K562 (cell line): ENCODE results near the gene TRPM8. TPM values are rescaled to one million over a fixed set of nuclear protein-coding genes. Genes with fewer than 3 reads are reported as not detected.

Source experiments
- ATAC-seq: fragments of 200-7000 bp; cut with Tn5 transposase; 3 replicates; pipeline ENCODE4 v1.9.1; 2020; ENCODE audit warnings: moderate library complexity
- BruUV-seq: library from RNA; stranded (reverse); fragments of 400-500 nt; replicated peaks from 2 replicates; lab custom pipeline; 2021; lab: Mats Ljungman, UMichigan
- CTCF ChIA-PET: fragments of 300-600 bp; formaldehyde crosslinking; extraction: SDS; loops from one replicate; lab custom pipeline; 2021; ENCODE audit warnings: low intra/inter-chr PET ratio; lab: Yijun Ruan, JAX
- POLR2A ChIA-PET: fragments of 300-600, 350-650 bp; sonication (Branson Sonifier 250); formaldehyde crosslinking; extraction: SDS; loops from one replicate; lab custom pipeline; 2021; ENCODE audit warnings: antibody characterized with exemption, inconsistent platforms; lab: Yijun Ruan, JAX
- DNase-seq, 4 experiments: peaks; one replicate each; pipeline versions ENCODE4 v3.0.0 to v3.0.0-alpha.2; 2011 to 2018; ENCODE audit warnings: low spot score in 3 of 4, mixed read lengths in 3 of 4; ENCODE audit errors: extremely low read depth in 1 of 4
- FAIRE-seq: peaks from 2 replicates; lab custom pipeline; 2011; peaks lifted over from hg19 to GRCh38; lab: Jason Lieb, UNC
- H2AFZ ChIP-seq: 2 replicates; pipeline ENCODE4 v1.6.0; 2011; ENCODE audit warnings: low read depth, low read length, control low read depth, inconsistent platforms
- H3K27ac ChIP-seq: fragments of 200-600 bp; 3 replicates; pipeline ENCODE4 v1.8.0; 2011; ENCODE audit warnings: low read depth, mild to moderate bottlenecking, control low read depth, inconsistent platforms, low read length, moderate library complexity, mixed read lengths; ENCODE audit errors: extremely low read depth
- H3K27me3 ChIP-seq, 2 experiments: fragments of 300-600 bp in 1 of 2; 2 replicates in 1 of 2; 3 replicates in 1 of 2; pipeline versions ENCODE4 v1.6.0 to v1.8.0; 2011; ENCODE audit warnings: inconsistent platforms in 2 of 2, low read length in 2 of 2, mild to moderate bottlenecking in 1 of 2, mixed read lengths in 1 of 2, moderate library complexity in 1 of 2; ENCODE audit not compliant: control insufficient read depth in 2 of 2, insufficient read depth in 2 of 2
- H3K36me3 ChIP-seq: fragments of 300-600 bp; 3 replicates; pipeline ENCODE4 v1.8.0; 2011; ENCODE audit warnings: mild to moderate bottlenecking, low read length, inconsistent platforms; ENCODE audit not compliant: control insufficient read depth, insufficient read depth
- H3K4me1 ChIP-seq, 2 experiments: fragments of 200-600 bp in 1 of 2; replicated peaks in 1 of 2; 2 replicates in 1 of 2; 3 replicates in 1 of 2; pipeline versions ENCODE4 v1.5.1 to v1.8.0; 2011; ENCODE audit warnings: inconsistent platforms in 2 of 2, low read length in 2 of 2, mild to moderate bottlenecking in 1 of 2, mixed read lengths in 1 of 2, moderate library complexity in 1 of 2; ENCODE audit not compliant: control insufficient read depth in 2 of 2, insufficient read depth in 2 of 2
- H3K4me2 ChIP-seq: 2 replicates; pipeline ENCODE4 v1.6.1; 2011; ENCODE audit warnings: low read length, control low read depth, inconsistent platforms, mixed read lengths; ENCODE audit not compliant: insufficient read depth
- H3K4me3 ChIP-seq: fragments of 200-600 bp; sonication (generic), shearing (Covaris generic); 2 replicates; pipeline ENCODE4 v1.5.1; 2016; ENCODE audit warnings: control low read depth, inconsistent platforms
- H3K79me2 ChIP-seq: fragments of 200-600 bp; 3 replicates; pipeline ENCODE4 v1.8.0; 2011; ENCODE audit warnings: low read length, inconsistent platforms; ENCODE audit not compliant: control insufficient read depth, insufficient read depth
- H3K9ac ChIP-seq, 2 experiments: 2 replicates each; pipeline versions ENCODE4 v1.6.0 to v1.6.1; 2011; ENCODE audit warnings: low read depth in 2 of 2, low read length in 2 of 2, control low read depth in 1 of 2, inconsistent platforms in 1 of 2, mild to moderate bottlenecking in 1 of 2, mixed read lengths in 1 of 2; ENCODE audit not compliant: insufficient read depth in 1 of 2
- H3K9me1 ChIP-seq: one replicate; pipeline ENCODE4 v1.6.0; 2011; ENCODE audit warnings: inconsistent platforms, mild to moderate bottlenecking, low read length, moderate library complexity; ENCODE audit not compliant: control insufficient read depth, insufficient read depth
- H3K9me3 ChIP-seq: replicated peaks from 2 replicates; pipeline ENCODE4 v1.5.1; 2011; ENCODE audit warnings: low read depth, low read length, inconsistent platforms; ENCODE audit not compliant: control insufficient read depth, insufficient read depth
- H4K20me1 ChIP-seq: replicated peaks from 2 replicates; pipeline ENCODE4 v1.6.1; 2011; ENCODE audit warnings: low read length, inconsistent platforms, mixed read lengths; ENCODE audit not compliant: control insufficient read depth, insufficient read depth
- ELF1 ChIP-seq: fragments of 200-800 bp; sonication (Bioruptor generic); IDR thresholded peaks from 2 replicates; pipeline ENCODE4 v1.6.1; 2016; ENCODE audit warnings: missing genetic modification characterization, missing compliant biosample characterization
- ERF ChIP-seq: fragments of 450-650 bp; formaldehyde crosslinking; IDR thresholded peaks from 2 replicates; pipeline ENCODE4 v1.4.0; 2020; ENCODE audit warnings: mild to moderate bottlenecking, mixed read lengths
- HBP1 ChIP-seq: fragments of 450-650 bp; formaldehyde crosslinking; IDR thresholded peaks from 2 replicates; pipeline ENCODE4 v1.4.0; 2022; ENCODE audit warnings: missing genetic modification characterization
- KLF16 ChIP-seq: IDR thresholded peaks from 2 replicates; pipeline ENCODE4 v1.6.1; 2016; ENCODE audit warnings: antibody characterized with exemption
- MECOM ChIP-seq: fragments of 250-450 bp; sonication (Bioruptor Pico); IDR thresholded peaks from 2 replicates; pipeline ENCODE4 v1.8.0; 2022; ENCODE audit warnings: inconsistent platforms
- POLR2AphosphoS2 ChIP-seq: IDR thresholded peaks from 2 replicates; pipeline ENCODE4 v1.6.1; 2012; ENCODE audit warnings: low read length, improper control_type of control experiment
- TAF7 ChIP-seq: fragments of 450-650 bp; IDR thresholded peaks from 2 replicates; pipeline ENCODE4 v1.6.1; 2016; ENCODE audit warnings: missing genetic modification characterization, missing compliant biosample characterization
- TSC22D4 ChIP-seq: fragments of 450-650 bp; IDR thresholded peaks from 2 replicates; pipeline ENCODE4 v1.6.1; 2016; ENCODE audit warnings: missing genetic modification characterization, missing biosample characterization, control low read depth
- ZBTB49 ChIP-seq: sonication (generic); formaldehyde crosslinking; IDR thresholded peaks from 2 replicates; pipeline ENCODE4 v1.8.0; 2022; ENCODE audit warnings: missing genetic modification reagents, mild to moderate bottlenecking, borderline replicate concordance
- ZNF668 ChIP-seq: fragments of 250-450 bp; sonication (Bioruptor Pico); IDR thresholded peaks from 2 replicates; pipeline ENCODE4 v1.8.0; 2022; ENCODE audit warnings: mild to moderate bottlenecking, inconsistent platforms
- WGBS: fragments of 100-300 bp; shearing (Covaris generic); methylation state at CpG from one replicate; pipeline ENCODE4 v1.1.6; 2016; ENCODE audit warnings: low coverage, mixed read lengths; ENCODE audit not compliant: insufficient coverage; ENCODE audit errors: missing lambda C conversion rate; 5-methylcytosine and 5-hydroxymethylcytosine counted together
- in situ Hi-C: fragments of 300-500 bp; cut with MboI; formaldehyde crosslinking; loops from 4 replicates; pipeline ENCODE4 v1.15.0; 2018; ENCODE audit warnings: inconsistent platforms, mixed read lengths
- intact Hi-C: fragments of 100-400 bp; cut with micrococcal nuclease; formaldehyde crosslinking; loops from 2 replicates; pipeline ENCODE4 v1.14.2; 2022
- polyA plus RNA-seq, 8 experiments: library from polyadenylated mRNA; depleted of rRNA in 4 of 8; stranded (reverse) in 5 of 8; unstranded in 3 of 8; fragments of >200 nt; fragmentation: Nextera tagmentation in 2 of 8; fragmentation: Illumina TruSeq in 1 of 8; extraction: Ambion mirVana in 2 of 8; extraction: Trizol in 1 of 8; gene quantifications; 2 replicates each; pipeline versions ENCODE4 v1.2.1 to v1.2.3, GENCODE V29; 2011 to 2014; ENCODE audit warnings: inconsistent platforms in 1 of 8, missing spikeins in 1 of 8
- total RNA-seq, 7 experiments: library from RNA; depleted of rRNA in 6 of 7; stranded (reverse); fragments of >200 nt in 6 of 7; fragmentation: Illumina TruSeq in 2 of 7; extraction: Trizol in 2 of 7; gene quantifications; 2 replicates each; pipeline versions ENCODE4 v1.2.1 to v1.2.3, GENCODE V29; 2011 to 2021; ENCODE audit warnings: low replicate concordance in 1 of 7
- TF ChIP-seq, protein P1 (sequence below): sonication (generic); formaldehyde crosslinking; IDR thresholded peaks from 2 replicates; pipeline ENCODE4 v1.8.1; 2022; ENCODE audit warnings: missing genetic modification reagents
- TF ChIP-seq, protein P2 (sequence below): sonication (generic); formaldehyde crosslinking; IDR thresholded peaks from 2 replicates; pipeline ENCODE4 v1.8.1; 2023; ENCODE audit warnings: mild to moderate bottlenecking, missing genetic modification reagents, moderate library complexity
- TF ChIP-seq, protein P3 (sequence below): fragments of 200-400 bp; formaldehyde crosslinking; IDR thresholded peaks from 2 replicates; pipeline ENCODE4 v1.6.1; 2017; ENCODE audit warnings: mild to moderate bottlenecking, low read depth, low read length, moderate library complexity

Gene TRPM8
- total and polyA plus RNA-seq, 9 of the 15 experiments (the other 6 are each of a cell fraction or from before 2014, with no cell fraction given): not detected

DNA sequence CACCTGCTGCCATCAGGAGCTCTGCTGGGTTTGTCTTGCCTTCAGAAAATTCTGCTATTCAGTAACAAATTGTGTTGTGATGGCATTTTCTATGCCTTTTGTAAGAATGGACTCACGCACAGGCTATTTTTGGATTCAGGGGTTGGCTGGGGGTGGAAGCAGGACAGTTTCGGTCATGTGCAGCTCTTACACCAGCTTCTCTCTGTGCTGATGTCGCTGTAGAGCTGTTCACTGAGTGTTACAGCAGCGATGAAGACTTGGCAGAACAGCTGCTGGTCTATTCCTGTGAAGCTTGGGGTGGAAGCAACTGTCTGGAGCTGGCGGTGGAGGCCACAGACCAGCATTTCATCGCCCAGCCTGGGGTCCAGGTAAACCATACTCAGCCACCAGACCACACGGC lies 49.2 kb downstream of the TRPM8 start (continued):
- TF ChIP-seq, protein P1, sequence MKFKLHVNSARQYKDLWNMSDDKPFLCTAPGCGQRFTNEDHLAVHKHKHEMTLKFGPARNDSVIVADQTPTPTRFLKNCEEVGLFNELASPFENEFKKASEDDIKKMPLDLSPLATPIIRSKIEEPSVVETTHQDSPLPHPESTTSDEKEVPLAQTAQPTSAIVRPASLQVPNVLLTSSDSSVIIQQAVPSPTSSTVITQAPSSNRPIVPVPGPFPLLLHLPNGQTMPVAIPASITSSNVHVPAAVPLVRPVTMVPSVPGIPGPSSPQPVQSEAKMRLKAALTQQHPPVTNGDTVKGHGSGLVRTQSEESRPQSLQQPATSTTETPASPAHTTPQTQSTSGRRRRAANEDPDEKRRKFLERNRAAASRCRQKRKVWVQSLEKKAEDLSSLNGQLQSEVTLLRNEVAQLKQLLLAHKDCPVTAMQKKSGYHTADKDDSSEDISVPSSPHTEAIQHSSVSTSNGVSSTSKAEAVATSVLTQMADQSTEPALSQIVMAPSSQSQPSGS (CRISPR knock-in tag): no peak
- TF ChIP-seq TAF7 (no peak), POLR2AphosphoS2 (no peak)
- TF ChIP-seq, all 486 proteins: peak for 0

DNA sequence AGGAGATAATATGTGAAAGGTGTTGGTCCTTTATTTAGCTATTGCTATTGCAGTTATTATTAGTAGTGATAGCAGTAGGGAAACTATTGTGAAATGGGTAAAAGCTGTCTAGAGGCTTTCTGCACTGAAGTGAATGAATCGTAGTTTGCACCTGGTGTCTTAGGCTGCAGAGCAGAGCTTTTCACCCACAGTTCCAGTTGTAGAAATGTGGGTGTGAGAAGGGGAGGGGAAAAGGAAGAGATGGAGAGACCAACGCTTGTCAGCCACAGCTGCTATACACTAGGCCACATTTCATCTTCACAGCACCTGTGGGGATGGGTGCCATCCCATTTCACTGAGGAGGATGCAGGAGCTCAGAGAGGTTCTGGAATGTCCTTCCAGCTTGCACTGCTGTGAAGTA lies 50.0 kb downstream of the TRPM8 start:
- BruUV-seq: no TSS peak
- Histone ChIP-seq H3K4me2 (no peak overlapping the region), H3K9ac (no peak overlapping the region), H3K4me1 (no peaks in the 10 kb centered on the region), H2AFZ (no peak overlapping the region), H3K4me3 (no peak overlapping the region)
- CTCF ChIA-PET: no interaction called here
- no peak for TF ChIP-seq KLF16
- no peak for TF ChIP-seq MECOM
- TF ChIP-seq, protein P2, sequence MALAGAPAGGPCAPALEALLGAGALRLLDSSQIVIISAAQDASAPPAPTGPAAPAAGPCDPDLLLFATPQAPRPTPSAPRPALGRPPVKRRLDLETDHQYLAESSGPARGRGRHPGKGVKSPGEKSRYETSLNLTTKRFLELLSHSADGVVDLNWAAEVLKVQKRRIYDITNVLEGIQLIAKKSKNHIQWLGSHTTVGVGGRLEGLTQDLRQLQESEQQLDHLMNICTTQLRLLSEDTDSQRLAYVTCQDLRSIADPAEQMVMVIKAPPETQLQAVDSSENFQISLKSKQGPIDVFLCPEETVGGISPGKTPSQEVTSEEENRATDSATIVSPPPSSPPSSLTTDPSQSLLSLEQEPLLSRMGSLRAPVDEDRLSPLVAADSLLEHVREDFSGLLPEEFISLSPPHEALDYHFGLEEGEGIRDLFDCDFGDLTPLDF (CRISPR knock-in tag): no peak
- TF ChIP-seq, protein P3, sequence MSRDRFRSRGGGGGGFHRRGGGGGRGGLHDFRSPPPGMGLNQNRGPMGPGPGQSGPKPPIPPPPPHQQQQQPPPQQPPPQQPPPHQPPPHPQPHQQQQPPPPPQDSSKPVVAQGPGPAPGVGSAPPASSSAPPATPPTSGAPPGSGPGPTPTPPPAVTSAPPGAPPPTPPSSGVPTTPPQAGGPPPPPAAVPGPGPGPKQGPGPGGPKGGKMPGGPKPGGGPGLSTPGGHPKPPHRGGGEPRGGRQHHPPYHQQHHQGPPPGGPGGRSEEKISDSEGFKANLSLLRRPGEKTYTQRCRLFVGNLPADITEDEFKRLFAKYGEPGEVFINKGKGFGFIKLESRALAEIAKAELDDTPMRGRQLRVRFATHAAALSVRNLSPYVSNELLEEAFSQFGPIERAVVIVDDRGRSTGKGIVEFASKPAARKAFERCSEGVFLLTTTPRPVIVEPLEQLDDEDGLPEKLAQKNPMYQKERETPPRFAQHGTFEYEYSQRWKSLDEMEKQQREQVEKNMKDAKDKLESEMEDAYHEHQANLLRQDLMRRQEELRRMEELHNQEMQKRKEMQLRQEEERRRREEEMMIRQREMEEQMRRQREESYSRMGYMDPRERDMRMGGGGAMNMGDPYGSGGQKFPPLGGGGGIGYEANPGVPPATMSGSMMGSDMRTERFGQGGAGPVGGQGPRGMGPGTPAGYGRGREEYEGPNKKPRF: no peak
- no peak for TF ChIP-seq TSC22D4 (tag)
- TF ChIP-seq ZBTB49 (CRISPR knock-in tag): no peak
- TF ChIP-seq ERF (CRISPR knock-in tag): no peak
- TF ChIP-seq ZNF668 (CRISPR knock-in tag): no peak
- no peak for TF ChIP-seq ELF1 (tag)
- no peak for TF ChIP-seq HBP1 (CRISPR knock-in tag)
- TF ChIP-seq, all 486 proteins: peak for 0
- FAIRE-seq: no peak
- intact Hi-C loops (no loop called here), in situ Hi-C loops (no loop called here)
- WGBS: 0% methylated on average over 2 of the region's 2 CpGs
- ATAC-seq: no peak
- no peaks in the 10 kb centered on the region for H3K36me3 ChIP-seq
- no peak overlapping the region for H3K27ac ChIP-seq
- no peaks in the 10 kb centered on the region for H3K9me1 ChIP-seq
- H3K79me2 ChIP-seq: no peaks in the 10 kb centered on the region
- H3K27me3 ChIP-seq: peaks cover 0 to 13% of the 10 kb centered on the region in 2 experiments; a peak in 2 of 5 replicates
- no peaks in the 10 kb centered on the region for H4K20me1 ChIP-seq
- POLR2A ChIA-PET: no interaction called here
- no peak for DNase-seq
- no peaks in the 10 kb centered on the region for H3K9me3 ChIP-seq
